Endothelial cell of umbilical vein (primary cell): Measurements from ENCODE around the gene DYNLT2.

Source experiments
- EZH2 ChIP-seq: IDR thresholded peaks from 2 replicates; pipeline ENCODE4 v1.6.1; 2012; ENCODE audit warnings: borderline replicate concordance, low read depth, mild to moderate bottlenecking, moderate library complexity, low read length, inconsistent platforms; ENCODE audit not compliant: severe bottlenecking
- JUN ChIP-seq: IDR thresholded peaks from 2 replicates; pipeline ENCODE4 v1.6.1; 2011; ENCODE audit warnings: borderline replicate concordance, low read depth; ENCODE audit not compliant: insufficient read length, insufficient read depth
- POLR2A ChIP-seq: IDR thresholded peaks from 2 replicates; pipeline ENCODE4 v1.6.1; 2012; ENCODE audit warnings: low read depth, mild to moderate bottlenecking, control low read depth, low read length
- POLR2AphosphoS5 ChIP-seq: IDR thresholded peaks from 2 replicates; pipeline ENCODE4 v1.6.1; 2012; ENCODE audit warnings: low read depth, mild to moderate bottlenecking, control low read depth, low read length, moderate library complexity; ENCODE audit not compliant: insufficient read depth
- TF ChIP-seq, protein P1 (sequence below), 2 donors: IDR thresholded peaks; 1 replicate in 1 of 2; 2 replicates in 1 of 2; pipeline ENCODE4 v1.5.1; 2011; ENCODE audit warnings: low read length in 2 of 2, mild to moderate bottlenecking in 2 of 2, moderate library complexity in 2 of 2, control low read depth in 1 of 2, inconsistent platforms in 1 of 2, low read depth in 1 of 2; ENCODE audit not compliant: insufficient read depth in 1 of 2; ENCODE audit errors: extremely low read depth in 1 of 2

GRCh38 chr6:169714178-169714577 is 37.2 kb downstream of the DYNLT2 start:
- TF ChIP-seq POLR2A (no peak), EZH2 (no peak), JUN (no peak), POLR2AphosphoS5 (no peak)
- TF ChIP-seq, protein P1, sequence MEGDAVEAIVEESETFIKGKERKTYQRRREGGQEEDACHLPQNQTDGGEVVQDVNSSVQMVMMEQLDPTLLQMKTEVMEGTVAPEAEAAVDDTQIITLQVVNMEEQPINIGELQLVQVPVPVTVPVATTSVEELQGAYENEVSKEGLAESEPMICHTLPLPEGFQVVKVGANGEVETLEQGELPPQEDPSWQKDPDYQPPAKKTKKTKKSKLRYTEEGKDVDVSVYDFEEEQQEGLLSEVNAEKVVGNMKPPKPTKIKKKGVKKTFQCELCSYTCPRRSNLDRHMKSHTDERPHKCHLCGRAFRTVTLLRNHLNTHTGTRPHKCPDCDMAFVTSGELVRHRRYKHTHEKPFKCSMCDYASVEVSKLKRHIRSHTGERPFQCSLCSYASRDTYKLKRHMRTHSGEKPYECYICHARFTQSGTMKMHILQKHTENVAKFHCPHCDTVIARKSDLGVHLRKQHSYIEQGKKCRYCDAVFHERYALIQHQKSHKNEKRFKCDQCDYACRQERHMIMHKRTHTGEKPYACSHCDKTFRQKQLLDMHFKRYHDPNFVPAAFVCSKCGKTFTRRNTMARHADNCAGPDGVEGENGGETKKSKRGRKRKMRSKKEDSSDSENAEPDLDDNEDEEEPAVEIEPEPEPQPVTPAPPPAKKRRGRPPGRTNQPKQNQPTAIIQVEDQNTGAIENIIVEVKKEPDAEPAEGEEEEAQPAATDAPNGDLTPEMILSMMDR (IDR thresholded peaks at IDR 0.05; ENCODE audit: extremely low read depth in 1 of 2, insufficient read depth in 1 of 2, low read depth in 1 of 2, low read length in 2 of 2): no peak
